Stimulated activated CD8-positive, alpha-beta memory T cell treated with anti-CD3 and anti-CD28 coated beads, Interleukin-15, amount 100 ng/mL, for 24 hours (primary cell): ENCODE results near the gene EIPR1.
"Not testable (repeated sequence)": the region's sequence is repeated elsewhere in the genome, so short reads cannot be mapped to it uniquely, and the experiment has no call there.

Experiments
- DNase-seq: peaks from one replicate; pipeline ENCODE4 v3.0.0-alpha.2; 2020; ENCODE audit warnings: low read depth

EIPR1 gene

GRCh38 chr2:3357926-3358325 lies 19.7 kb downstream of the EIPR1 start:
- no peak for DNase-seq

- not testable (repeated sequence) for DNase-seq
These were observed 20.2 kb downstream of the EIPR1 start for GRCh38 chr2:3357446-3357845.

- no peak for DNase-seq
These were observed 20.8 kb downstream of the EIPR1 start for GRCh38 chr2:3356799-3357198.

- no peak for DNase-seq
These were observed 21.6 kb downstream of the EIPR1 start for GRCh38 chr2:3355951-3356569.

GRCh38 chr2:3354986-3355385 lies 22.6 kb downstream of the EIPR1 start:
- no peak for DNase-seq

- no peak for DNase-seq
These were observed 28.4 kb downstream of the EIPR1 start for GRCh38 chr2:3349211-3349693.

- DNase-seq: no peak
These were observed 28.9 kb downstream of the EIPR1 start for GRCh38 chr2:3348767-3349166.

GRCh38 chr2:3345621-3346020 lies 32.0 kb downstream of the EIPR1 start:
- no peak for DNase-seq

GRCh38 chr2:3344897-3345296 lies 32.7 kb downstream of the EIPR1 start:
- DNase-seq: no peak

GRCh38 chr2:3343012-3343411 lies 34.6 kb downstream of the EIPR1 start:
- no peak for DNase-seq

- no peak for DNase-seq
These were observed 35.3 kb downstream of the EIPR1 start for GRCh38 chr2:3342324-3342723.

- DNase-seq: no peak
These were observed 36.3 kb downstream of the EIPR1 start for GRCh38 chr2:3341336-3341735.

- no peak for DNase-seq
These were observed 37.5 kb downstream of the EIPR1 start for GRCh38 chr2:3340144-3340543.

- no peak for DNase-seq
These were observed 39.3 kb downstream of the EIPR1 start for GRCh38 chr2:3338340-3338739.

- no peak for DNase-seq
These were observed 40.8 kb downstream of the EIPR1 start for GRCh38 chr2:3336844-3337243.

GRCh38 chr2:3334392-3335345 lies 42.9 kb downstream of the EIPR1 start:
- DNase-seq: no peak

- no peak for DNase-seq
These were observed 45.5 kb downstream of the EIPR1 start for GRCh38 chr2:3332133-3332532.

GRCh38 chr2:3329491-3329890 lies 48.1 kb downstream of the EIPR1 start:
- DNase-seq: no peak

GRCh38 chr2:3326871-3327270 lies 50.7 kb downstream of the EIPR1 start:
- DNase-seq: no peak

GRCh38 chr2:3326182-3326537 lies 51.5 kb downstream of the EIPR1 start:
- DNase-seq: no peak

GRCh38 chr2:3325458-3326181 lies 52.0 kb downstream of the EIPR1 start:
- DNase-seq: no peak

GRCh38 chr2:3324404-3325281 lies 53.0 kb downstream of the EIPR1 start:
- no peak for DNase-seq
